BJ (cell line): ENCODE measurements around the gene SRSF5. TPM values are rescaled to one million over a fixed set of nuclear protein-coding genes. Genes with fewer than 3 reads are reported as not detected.

ENCODE experiments used
- CTCF ChIA-PET: fragments of 350-600 bp; formaldehyde crosslinking; extraction: SDS; loops from one replicate; lab custom pipeline; 2021; ENCODE audit warnings: antibody characterized with exemption, inconsistent platforms; lab: Yijun Ruan, JAX
- POLR2A ChIA-PET: fragments of 300-600 bp; sonication (Branson Sonifier 250); formaldehyde crosslinking; extraction: SDS; loops from one replicate; lab custom pipeline; 2021; ENCODE audit warnings: antibody characterized with exemption; lab: Charles Lee
- DNase-seq: peaks from one replicate; pipeline ENCODE4 v3.0.0-alpha.2; 2011; ENCODE audit warnings: low read depth
- H3K27me3 ChIP-seq: 2 replicates; pipeline ENCODE4 v1.6.0; 2011; ENCODE audit warnings: low read length; ENCODE audit not compliant: control insufficient read depth, insufficient read depth
- H3K36me3 ChIP-seq: 2 replicates; pipeline ENCODE4 v1.5.1; 2011; ENCODE audit warnings: low read length; ENCODE audit not compliant: control insufficient read depth, insufficient read depth
- H3K4me3 ChIP-seq: 2 replicates; pipeline ENCODE4 v1.5.1; 2011; ENCODE audit warnings: low read depth, mild to moderate bottlenecking, control low read depth, low read length
- polyA plus RNA-seq: library from polyadenylated mRNA; depleted of rRNA; stranded (reverse); fragments of >200 nt; gene quantifications from 2 replicates; pipeline ENCODE4 v1.2.3, GENCODE V29; 2011
- TF ChIP-seq, protein P1 (sequence below): IDR thresholded peaks from 2 replicates; pipeline ENCODE4 v1.5.1; 2011; ENCODE audit warnings: low read depth, mild to moderate bottlenecking, control low read depth, inconsistent platforms, low read length, moderate library complexity; ENCODE audit not compliant: insufficient read depth

The SRSF5 gene
- polyA plus RNA-seq, 1 experiment = 162 TPM

DNA sequence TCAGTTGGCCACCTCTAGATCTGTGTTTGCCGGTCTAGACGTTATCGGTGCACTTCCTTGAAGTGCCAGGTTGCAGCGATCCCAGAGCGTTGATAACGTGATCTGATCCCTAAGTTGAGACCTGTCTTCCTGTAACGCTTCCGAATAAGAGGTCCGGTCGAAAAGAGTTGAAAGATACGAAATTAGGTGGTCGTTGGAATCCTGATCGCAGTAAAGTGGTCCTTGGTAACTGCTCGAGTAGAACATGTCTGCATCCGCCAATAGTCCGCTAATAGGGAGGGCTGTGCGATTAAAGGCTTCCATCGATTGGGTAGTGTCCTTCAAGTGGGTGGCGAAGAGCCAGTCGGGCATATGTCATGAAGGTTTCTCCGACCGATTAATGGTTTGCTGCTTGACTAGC, 2.7 kb downstream of the SRSF5 start:
- CTCF ChIA-PET = no interaction called here
- H3K36me3 ChIP-seq = peaks cover 24% of the 10 kb centered on the region
- no peak overlapping the region for H3K4me3 ChIP-seq
- DNase-seq = no peak
- no peaks in the 10 kb centered on the region for H3K27me3 ChIP-seq
- TF ChIP-seq, protein P1, sequence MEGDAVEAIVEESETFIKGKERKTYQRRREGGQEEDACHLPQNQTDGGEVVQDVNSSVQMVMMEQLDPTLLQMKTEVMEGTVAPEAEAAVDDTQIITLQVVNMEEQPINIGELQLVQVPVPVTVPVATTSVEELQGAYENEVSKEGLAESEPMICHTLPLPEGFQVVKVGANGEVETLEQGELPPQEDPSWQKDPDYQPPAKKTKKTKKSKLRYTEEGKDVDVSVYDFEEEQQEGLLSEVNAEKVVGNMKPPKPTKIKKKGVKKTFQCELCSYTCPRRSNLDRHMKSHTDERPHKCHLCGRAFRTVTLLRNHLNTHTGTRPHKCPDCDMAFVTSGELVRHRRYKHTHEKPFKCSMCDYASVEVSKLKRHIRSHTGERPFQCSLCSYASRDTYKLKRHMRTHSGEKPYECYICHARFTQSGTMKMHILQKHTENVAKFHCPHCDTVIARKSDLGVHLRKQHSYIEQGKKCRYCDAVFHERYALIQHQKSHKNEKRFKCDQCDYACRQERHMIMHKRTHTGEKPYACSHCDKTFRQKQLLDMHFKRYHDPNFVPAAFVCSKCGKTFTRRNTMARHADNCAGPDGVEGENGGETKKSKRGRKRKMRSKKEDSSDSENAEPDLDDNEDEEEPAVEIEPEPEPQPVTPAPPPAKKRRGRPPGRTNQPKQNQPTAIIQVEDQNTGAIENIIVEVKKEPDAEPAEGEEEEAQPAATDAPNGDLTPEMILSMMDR = no peak
- POLR2A ChIA-PET = no interaction called here

DNA sequence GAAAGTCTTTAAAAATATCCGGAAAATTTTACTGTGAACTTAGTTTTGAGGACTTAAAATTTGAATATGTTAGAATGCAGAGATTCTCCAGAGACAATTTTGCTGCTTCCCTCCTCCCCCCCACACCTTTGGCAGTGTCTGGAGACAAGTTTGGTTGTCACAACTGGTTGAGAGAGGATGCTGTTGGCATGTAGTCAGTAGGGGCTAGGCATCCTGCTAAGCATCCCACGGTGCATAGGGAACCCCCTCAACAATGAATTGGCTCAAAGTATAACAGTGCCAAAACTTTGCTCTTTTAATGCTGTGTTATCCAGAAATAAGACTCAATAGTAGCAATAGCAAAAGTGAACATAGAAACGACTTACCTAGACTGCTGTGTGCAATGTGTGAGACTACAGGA, 3.6 kb downstream of the SRSF5 start:
- TF ChIP-seq, protein P1 = no peak
- Histone ChIP-seq H3K4me3 (no peak overlapping the region), H3K27me3 (no peaks in the 10 kb centered on the region), H3K36me3 (peaks cover 24% of the 10 kb centered on the region)
- ChIA-PET POLR2A (interaction anchor here (0.6 kb wide), 1 partner anchor 298 kb away, joined by 9 read pairs; no protein-coding TSS in a partner anchor), CTCF (no interaction called here)
- DNase-seq = no peak

DNA sequence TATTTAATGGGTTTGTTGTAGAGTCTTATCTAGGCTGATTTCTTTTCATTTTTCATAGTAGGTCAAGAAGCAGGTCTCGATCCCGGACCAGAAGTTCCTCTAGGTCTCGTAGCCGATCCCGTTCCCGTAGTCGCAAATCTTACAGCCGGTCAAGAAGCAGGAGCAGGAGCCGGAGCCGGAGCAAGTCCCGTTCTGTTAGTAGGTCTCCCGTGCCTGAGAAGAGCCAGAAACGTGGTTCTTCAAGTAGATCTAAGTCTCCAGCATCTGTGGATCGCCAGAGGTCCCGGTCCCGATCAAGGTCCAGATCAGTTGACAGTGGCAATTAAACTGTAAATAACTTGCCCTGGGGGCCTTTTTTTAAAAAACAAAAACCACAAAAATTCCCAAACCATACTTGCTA, 4.2 kb downstream of the SRSF5 start:
- Histone ChIP-seq H3K4me3 (no peak overlapping the region), H3K36me3 (peaks cover 24% of the 10 kb centered on the region), H3K27me3 (no peaks in the 10 kb centered on the region)
- TF ChIP-seq, protein P1 = no peak
- POLR2A ChIA-PET = no interaction called here
- CTCF ChIA-PET = no interaction called here
- no peak for DNase-seq

- Histone ChIP-seq H3K36me3 (peaks cover 24% of the 10 kb centered on the region), H3K4me3 (no peak overlapping the region), H3K27me3 (no peaks in the 10 kb centered on the region)
- TF ChIP-seq, protein P1 = no peak
- CTCF ChIA-PET = no interaction called here
- DNase-seq = no peak
- POLR2A ChIA-PET = no interaction called here
Observed at GRCh38 chr14:69772082-69773017, 5.4 kb downstream of the SRSF5 start.

DNA sequence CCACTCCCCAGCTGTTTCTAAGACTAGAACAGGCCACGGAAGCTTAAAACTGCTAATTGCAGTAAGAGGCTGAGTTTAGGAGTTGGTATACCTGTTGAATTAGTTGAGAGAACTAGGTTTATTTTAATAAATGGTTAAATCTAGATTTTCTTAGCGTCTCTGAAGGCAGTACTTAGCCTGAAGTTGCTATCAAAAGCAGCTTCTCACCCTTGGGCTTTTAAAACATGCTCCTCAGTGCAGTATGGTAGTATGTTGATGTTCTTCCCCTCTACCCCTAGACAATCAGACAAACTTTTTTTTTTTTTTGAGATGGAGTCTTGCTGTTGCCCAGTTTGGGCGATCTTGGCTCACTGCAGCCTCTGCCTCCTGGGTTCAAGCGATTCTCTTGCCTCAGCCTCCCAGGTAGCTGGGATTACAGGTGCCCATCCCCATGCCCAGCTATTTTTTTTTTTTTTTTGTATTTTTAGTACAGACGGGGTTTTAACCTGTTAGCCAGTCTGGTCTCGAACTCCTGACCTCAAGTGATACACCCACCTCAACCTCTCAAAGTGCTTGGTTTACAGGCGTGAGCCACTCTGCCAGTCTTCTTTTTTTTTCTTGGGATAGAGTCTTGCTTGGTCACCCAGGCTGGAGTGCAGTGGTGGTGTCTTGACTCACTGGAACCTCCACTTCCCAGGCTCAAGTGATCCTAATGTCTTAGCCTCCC, 6.8 kb downstream of the SRSF5 start:
- H3K27me3 ChIP-seq = no peaks in the 10 kb centered on the region
- H3K36me3 ChIP-seq = peaks cover 23% of the 10 kb centered on the region
- ChIA-PET CTCF (no interaction called here), POLR2A (no interaction called here)
- no peak for DNase-seq
- TF ChIP-seq, protein P1 = no peak
- no peak overlapping the region for H3K4me3 ChIP-seq
